ENCODE results near the gene CUZD1. TPM values are rescaled to one million over a fixed set of nuclear protein-coding genes. Genes with fewer than 3 reads are reported as not detected.
"Not testable (repeated sequence)": the region's sequence is repeated elsewhere in the genome, so short reads cannot be mapped to it uniquely, and the experiment has no call there.

CUZD1 gene
- total and polyA plus RNA-seq, 2 of the 13 experiments (the other 11 are each of a cell fraction or from before 2014, with no cell fraction given) = 0.22 to 0.29 TPM

GRCh38 chr10:122875843-122876466 lies 30.3 kb upstream of the CUZD1 start:
- ChIA-PET CTCF (ENCODE audit: low intra/inter-chr PET ratio, low total read pairs) (no interaction called here), POLR2A (no interaction called here)
- H3K36me3 ChIP-seq (replicated peaks in 1 of 2; ENCODE audit: control insufficient read depth in 1 of 2, insufficient read depth in 2 of 2, low read length in 2 of 2) = no peaks in the 10 kb centered on the region
- H3K4me1 ChIP-seq (ENCODE audit: insufficient read depth, low read length) = peaks cover 29% of the 10 kb centered on the region
- H3K27ac ChIP-seq (ENCODE audit: extremely low read length, insufficient read depth, low read length) = no peak overlapping the region
- in situ Hi-C loops (cut with HindIII; ENCODE audit: extremely low pct_ligation_motif_present, low pct_unique_long_range_greater_than_20kb) = no loop called here
- no peak overlapping the region for H2AFZ ChIP-seq (ENCODE audit: low read length)
- no peak for FAIRE-seq
- no peaks in the 10 kb centered on the region for H3K9me3 ChIP-seq (ENCODE audit: low read length)
- ATAC-seq = no peak
- BruUV-seq (replicated peaks) = no TSS peak
- H3K4me3 ChIP-seq (replicated peaks in 1 of 3; ENCODE audit: insufficient read depth in 1 of 3, low read depth in 2 of 3, low read length in 3 of 3) = no peak overlapping the region
- no peak overlapping the region for H3K4me2 ChIP-seq (ENCODE audit: low read depth, low read length)
- intact Hi-C loops (cut with micrococcal nuclease; ENCODE audit: unreplicated experiment) = no loop called here
- no peak overlapping the region for H3K9ac ChIP-seq (ENCODE audit: insufficient read depth, low read depth, low read length)
- H3K79me2 ChIP-seq (ENCODE audit: insufficient read depth, low read length) = peaks cover 11% of the 10 kb centered on the region
- WGBS (ENCODE audit: low lambda C conversion rate) = 48% methylated on average over 6 of the region's 6 CpGs
- TF ChIP-seq DDIT3 (CRISPR knock-in tag; IDR thresholded peaks at IDR 0.05) (no peak), PAF1 (CRISPR knock-in tag; IDR thresholded peaks at IDR 0.05) (no peak), ZBTB1 (CRISPR knock-in tag; IDR thresholded peaks at IDR 0.05; ENCODE audit: borderline replicate concordance) (no peak), IKZF1 (IDR thresholded peaks at IDR 0.05) (no peak), NR2F6 (IDR thresholded peaks at IDR 0.05) (no peak), NR2F6 (CRISPR knock-in tag; IDR thresholded peaks at IDR 0.05) (no peak), ZNF674 (CRISPR knock-in tag; IDR thresholded peaks at IDR 0.05; ENCODE audit: low read depth) (no peak), ZNF800 (CRISPR knock-in tag; IDR thresholded peaks at IDR 0.05) (no peak), POLR2A (IDR thresholded peaks at IDR 0.05; ENCODE audit: insufficient read depth in 1 of 2, low read depth in 2 of 2, low read length in 2 of 2) (no peak), ZNF329 (CRISPR knock-in tag; IDR thresholded peaks at IDR 0.05; ENCODE audit: low read depth) (no peak), RBM39 (IDR thresholded peaks at IDR 0.05; ENCODE audit: low read depth, low read length, poor library complexity, severe bottlenecking) (no peak), ZNF234 (CRISPR knock-in tag; conservative IDR thresholded peaks at IDR 0.05) (no peak), FOXA3 (CRISPR knock-in tag; IDR thresholded peaks at IDR 0.05) (no peak), PPARG (CRISPR knock-in tag; conservative IDR thresholded peaks at IDR 0.05) (no peak), ZNF547 (CRISPR knock-in tag; IDR thresholded peaks at IDR 0.05) (no peak), CHD2 (IDR thresholded peaks at IDR 0.05; ENCODE audit: low read depth, low read length) (no peak), ARID3A (IDR thresholded peaks at IDR 0.05; ENCODE audit: low read depth, low read length) (no peak)
- no peaks in the 10 kb centered on the region; a peak in 2 of 5 replicates for H3K27me3 ChIP-seq (ENCODE audit: control insufficient read depth in 1 of 2, insufficient read depth in 2 of 2, low read length in 2 of 2)
- no peaks in the 10 kb centered on the region for H4K20me1 ChIP-seq (ENCODE audit: insufficient read depth, low read length)
- no peak for DNase-seq (ENCODE audit: low spot score)

DNA sequence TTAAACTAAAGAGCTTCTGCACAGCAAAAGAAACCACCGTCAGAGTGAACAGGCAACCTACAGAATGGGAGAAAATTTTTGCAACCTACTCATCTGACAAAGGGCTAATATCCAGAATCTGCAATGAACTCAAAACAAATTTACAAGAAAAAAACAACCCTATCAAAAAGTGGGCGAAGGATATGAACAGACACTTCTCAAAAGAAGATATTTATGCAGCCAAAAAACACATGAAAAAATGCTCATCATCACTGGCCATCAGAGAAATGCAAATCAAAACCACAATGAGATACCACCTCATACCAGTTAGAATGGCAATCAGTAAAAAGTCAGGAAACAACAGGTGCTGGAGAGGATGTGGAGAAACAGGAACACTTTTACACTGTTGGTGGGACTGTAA lies 26.3 kb upstream of the CUZD1 start:
- H4K20me1 ChIP-seq (ENCODE audit: insufficient read depth, low read length); POLR2A ChIA-PET; DNase-seq (ENCODE audit: low spot score); H3K36me3 ChIP-seq (replicated peaks in 1 of 2; ENCODE audit: control insufficient read depth in 1 of 2, insufficient read depth in 2 of 2, low read length in 2 of 2); H3K4me3 ChIP-seq (replicated peaks in 1 of 3; ENCODE audit: insufficient read depth in 1 of 3, low read depth in 2 of 3, low read length in 3 of 3); H3K27ac ChIP-seq (ENCODE audit: extremely low read length, insufficient read depth, low read length); in situ Hi-C loops (cut with HindIII; ENCODE audit: extremely low pct_ligation_motif_present, low pct_unique_long_range_greater_than_20kb); H3K4me2 ChIP-seq (ENCODE audit: low read depth, low read length); BruUV-seq (replicated peaks); CTCF ChIA-PET (ENCODE audit: low intra/inter-chr PET ratio, low total read pairs); H2AFZ ChIP-seq (ENCODE audit: low read length); H3K9me3 ChIP-seq (ENCODE audit: low read length); FAIRE-seq; H3K79me2 ChIP-seq (ENCODE audit: insufficient read depth, low read length); intact Hi-C loops (cut with micrococcal nuclease; ENCODE audit: unreplicated experiment); H3K4me1 ChIP-seq (ENCODE audit: insufficient read depth, low read length); H3K9ac ChIP-seq (ENCODE audit: insufficient read depth, low read depth, low read length); ATAC-seq; H3K27me3 ChIP-seq (ENCODE audit: control insufficient read depth in 1 of 2, insufficient read depth in 2 of 2, low read length in 2 of 2): not testable (repeated sequence)
- WGBS (ENCODE audit: low lambda C conversion rate) = 49% methylated on average over 2 of the region's 2 CpGs
